Left lung (tissue), 10 donors: Measurements from ENCODE around the gene RNH1. TPM values are rescaled to one million over a fixed set of nuclear protein-coding genes. Genes with fewer than 3 reads are reported as not detected.

Experiments used
- ATAC-seq: fragments of 200-7000 bp; cut with Tn5 transposase; one replicate; pipeline ENCODE4 v1.9.1; 2020; ENCODE audit warnings: moderate library complexity
- DNase-seq, 4 donors: peaks; one replicate each; pipeline ENCODE4 v3.0.0-alpha.2; 2013 to 2020
- H3K27ac ChIP-seq, 2 donors: fragments of 200-600 bp; sonication (generic) in 1 of 2; one replicate each; pipeline versions ENCODE4 v1.5.0 to v1.8.0; 2020 to 2021
- H3K27me3 ChIP-seq, 2 donors: fragments of 200-600 bp; sonication (generic) in 1 of 2; one replicate each; pipeline versions ENCODE4 v1.5.0 to v1.8.0; 2020 to 2021
- H3K36me3 ChIP-seq, 2 donors: fragments of 200-600 bp; sonication (generic) in 1 of 2; one replicate each; pipeline versions ENCODE4 v1.5.0 to v1.8.0; 2020 to 2021
- H3K4me1 ChIP-seq, 2 donors: fragments of 200-600 bp; one replicate each; pipeline ENCODE4 v1.8.0; 2021
- H3K4me3 ChIP-seq, 2 donors: fragments of 200-600 bp; sonication (generic) in 1 of 2; one replicate each; pipeline versions ENCODE4 v1.5.0 to v1.8.0; 2020 to 2021; ENCODE audit warnings: mild to moderate bottlenecking in 1 of 2
- H3K9me3 ChIP-seq, 2 donors: fragments of 200-600 bp; sonication (generic) in 1 of 2; one replicate each; pipeline versions ENCODE4 v1.5.0 to v1.8.0; 2020 to 2021
- intact Hi-C, 2 donors: fragments of 100-400 bp; cut with DNase I; formaldehyde crosslinking; loops; one replicate each; pipeline versions ENCODE4 v1.11.2 to v1.14.2; 2022
- polyA plus RNA-seq, 6 donors: library from polyadenylated mRNA; unstranded; fragments of 120-200 nt; gene quantifications; one replicate each; pipeline ENCODE4 v1.2.1, GENCODE V29; 2013; ENCODE audit not compliant: insufficient read length in 6 of 6
- total RNA-seq, 2 donors: library from RNA; stranded (reverse); fragmentation: NEBNext Ultra II Directional; extraction: Animal tissue kit (Norgen Biotek cat#: 25700); gene quantifications; one replicate each; pipeline ENCODE4 v1.2.1, GENCODE V29; 2021
- TF ChIP-seq, protein P1 (sequence below), 2 donors: fragments of 200-600 bp; sonication (generic) in 1 of 2; IDR thresholded peaks; one replicate each; pipeline versions ENCODE4 v1.5.0 to v1.8.0; 2021; ENCODE audit warnings: antibody characterized with exemption in 2 of 2
- donor health status: DM: no; HTN: yes; CAD: no.
- donor health status: DM: no; HTN: no; CAD: no.

RNH1 gene
- total and polyA plus RNA-seq, 8 donors, result 69.3 to 243 (median 91.2) TPM

DNA sequence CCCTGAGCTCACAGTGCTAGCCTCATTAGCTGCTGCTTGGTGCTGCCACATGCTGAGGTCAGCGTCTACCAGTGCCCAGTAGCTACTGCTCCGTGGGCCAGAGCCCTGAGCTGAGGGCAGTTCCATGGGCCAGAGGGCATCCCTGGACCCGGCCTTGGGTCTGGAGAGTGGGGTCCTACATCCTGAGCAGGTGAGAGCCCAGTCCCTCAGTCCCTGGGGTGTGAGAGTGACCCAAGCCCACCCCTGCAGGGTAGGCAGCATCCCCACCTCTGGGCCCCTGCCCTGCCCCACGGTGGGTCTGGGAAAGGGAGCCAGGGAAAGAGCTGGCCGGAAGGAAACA lies 43.7 kb upstream of the RNH1 start:
- H3K36me3 ChIP-seq, result no peaks in the 10 kb centered on the region
- DNase-seq, result no peak
- peaks cover 11 to 33% of the 10 kb centered on the region in 2 donors for H3K27me3 ChIP-seq
- intact Hi-C loops, result no loop called here
- no peak for ATAC-seq
- no peak overlapping the region for H3K27ac ChIP-seq
- peaks cover 8 to 16% of the 10 kb centered on the region in 2 donors for H3K4me1 ChIP-seq
- H3K4me3 ChIP-seq, result no peak overlapping the region
- H3K9me3 ChIP-seq, result no peaks in the 10 kb centered on the region
- TF ChIP-seq, protein P1, sequence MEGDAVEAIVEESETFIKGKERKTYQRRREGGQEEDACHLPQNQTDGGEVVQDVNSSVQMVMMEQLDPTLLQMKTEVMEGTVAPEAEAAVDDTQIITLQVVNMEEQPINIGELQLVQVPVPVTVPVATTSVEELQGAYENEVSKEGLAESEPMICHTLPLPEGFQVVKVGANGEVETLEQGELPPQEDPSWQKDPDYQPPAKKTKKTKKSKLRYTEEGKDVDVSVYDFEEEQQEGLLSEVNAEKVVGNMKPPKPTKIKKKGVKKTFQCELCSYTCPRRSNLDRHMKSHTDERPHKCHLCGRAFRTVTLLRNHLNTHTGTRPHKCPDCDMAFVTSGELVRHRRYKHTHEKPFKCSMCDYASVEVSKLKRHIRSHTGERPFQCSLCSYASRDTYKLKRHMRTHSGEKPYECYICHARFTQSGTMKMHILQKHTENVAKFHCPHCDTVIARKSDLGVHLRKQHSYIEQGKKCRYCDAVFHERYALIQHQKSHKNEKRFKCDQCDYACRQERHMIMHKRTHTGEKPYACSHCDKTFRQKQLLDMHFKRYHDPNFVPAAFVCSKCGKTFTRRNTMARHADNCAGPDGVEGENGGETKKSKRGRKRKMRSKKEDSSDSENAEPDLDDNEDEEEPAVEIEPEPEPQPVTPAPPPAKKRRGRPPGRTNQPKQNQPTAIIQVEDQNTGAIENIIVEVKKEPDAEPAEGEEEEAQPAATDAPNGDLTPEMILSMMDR (IDR thresholded peaks at IDR 0.05), result no peak

DNA sequence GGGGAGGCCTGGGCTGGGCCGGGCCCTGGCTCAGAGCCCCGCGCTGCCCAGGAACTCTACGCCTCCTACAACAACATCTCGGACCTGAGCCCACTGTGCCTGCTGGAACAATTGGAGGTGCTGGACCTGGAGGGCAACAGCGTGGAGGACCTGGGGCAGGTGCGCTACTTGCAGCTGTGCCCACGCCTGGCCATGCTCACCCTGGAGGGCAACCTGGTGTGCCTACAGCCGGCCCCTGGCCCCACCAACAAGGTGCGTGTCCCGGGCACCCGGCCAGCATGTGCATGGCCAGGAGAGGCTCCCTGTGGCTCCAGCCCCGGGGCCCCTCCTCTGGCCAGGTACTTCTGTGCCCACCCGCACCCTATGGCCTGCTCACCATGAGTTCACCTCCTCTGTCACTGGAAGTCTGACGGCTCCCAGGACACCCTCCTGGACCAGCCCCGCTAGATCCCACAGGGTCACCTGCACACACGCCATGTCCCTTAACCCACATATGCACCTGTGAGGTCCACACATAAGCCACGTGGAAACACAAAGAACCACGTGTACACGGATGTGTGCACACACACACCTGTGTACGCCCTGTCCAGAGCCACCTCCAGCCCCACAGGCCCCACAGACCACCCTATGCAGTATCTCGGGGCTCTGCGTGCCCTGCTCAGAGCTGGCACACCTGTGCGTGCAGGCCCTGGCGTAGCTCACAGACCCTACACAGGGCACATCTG lies 43.1 kb upstream of the RNH1 start:
- TF ChIP-seq, protein P1 (IDR thresholded peaks at IDR 0.05), result no peak
- Histone ChIP-seq H3K27ac (no peak overlapping the region), H3K4me1 (peaks cover 8 to 11% of the 10 kb centered on the region in 2 donors), H3K4me3 (no peak overlapping the region), H3K27me3 (peaks cover 6 to 28% of the 10 kb centered on the region in 2 donors), H3K9me3 (no peaks in the 10 kb centered on the region), H3K36me3 (no peaks in the 10 kb centered on the region)
- ATAC-seq (no peak), DNase-seq (no peak)
- intact Hi-C loops, result no loop called here

DNA sequence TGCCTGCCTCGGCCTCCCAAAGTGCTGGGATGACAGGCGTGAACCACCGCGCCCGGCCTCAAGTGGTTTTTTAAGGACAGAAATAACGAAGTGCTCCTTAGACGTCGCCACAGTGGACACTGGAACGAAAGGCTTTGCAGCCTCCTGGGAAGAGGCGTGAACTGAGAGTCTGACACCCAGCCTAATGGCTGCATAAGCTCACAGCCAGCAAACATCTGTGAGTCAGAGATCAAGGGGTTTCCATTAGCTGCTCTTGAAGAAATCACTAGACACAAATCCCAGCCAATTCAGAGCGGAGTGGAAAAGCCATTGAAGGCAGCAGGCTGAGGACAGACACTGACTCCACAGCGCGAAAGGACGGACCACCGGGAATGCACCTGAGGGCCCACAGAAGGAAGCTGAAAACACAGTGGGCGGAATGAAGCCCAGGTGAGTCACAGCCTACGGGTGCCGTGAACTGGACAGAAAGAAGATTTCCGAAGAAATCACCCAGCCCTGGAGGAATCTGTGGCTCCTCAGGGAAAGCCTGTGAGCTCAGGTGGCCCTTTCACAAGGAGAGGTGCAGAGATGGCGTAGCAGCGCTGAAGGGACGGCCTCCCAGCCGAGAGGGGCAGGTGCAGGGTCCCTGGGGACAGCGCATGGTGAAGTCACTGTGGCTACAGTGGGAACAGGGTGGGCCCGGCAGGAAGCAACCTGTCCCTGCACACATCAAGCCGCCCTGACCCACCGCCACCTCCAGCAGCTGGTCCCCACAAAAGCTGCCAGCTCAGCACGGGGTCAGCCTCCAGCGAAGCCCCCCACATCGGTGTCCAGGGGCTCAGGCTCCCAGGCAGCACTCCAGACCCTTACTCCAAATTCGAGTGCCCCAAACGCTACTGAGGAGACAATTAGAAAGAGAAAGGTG lies 41.9 kb upstream of the RNH1 start:
- no peaks in the 10 kb centered on the region for H3K9me3 ChIP-seq
- ATAC-seq, result no peak
- DNase-seq, result no peak
- TF ChIP-seq, protein P1 (IDR thresholded peaks at IDR 0.05), result no peak
- H3K27me3 ChIP-seq, result peaks cover under 1 to 15% of the 10 kb centered on the region in 2 donors
- no peak overlapping the region for H3K4me3 ChIP-seq
- no peak overlapping the region for H3K27ac ChIP-seq
- H3K36me3 ChIP-seq, result no peaks in the 10 kb centered on the region
- H3K4me1 ChIP-seq, result no peaks in the 10 kb centered on the region
- intact Hi-C loops, result no loop called here

DNA sequence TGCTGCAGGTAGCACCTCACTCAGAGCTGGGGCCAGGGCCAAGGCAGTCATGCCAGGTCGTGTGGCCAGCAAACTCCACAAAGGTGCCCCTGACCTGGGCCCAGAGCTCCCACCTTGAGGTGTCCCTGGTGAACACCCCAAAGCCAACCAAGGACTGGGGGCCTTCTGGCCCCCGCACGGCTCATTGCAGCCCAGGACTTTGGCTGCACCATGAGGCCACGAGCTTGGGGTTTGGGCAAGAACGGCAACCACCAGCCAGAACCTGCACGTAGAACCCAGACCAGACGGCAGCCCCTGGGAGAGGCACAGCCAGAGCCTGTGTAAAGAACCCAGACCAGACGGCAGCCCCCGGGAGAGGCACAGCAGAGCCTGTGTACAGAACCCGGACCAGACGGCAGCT lies 38.1 kb upstream of the RNH1 start:
- Histone ChIP-seq H3K4me1 (no peaks in the 10 kb centered on the region), H3K4me3 (no peak overlapping the region), H3K9me3 (no peaks in the 10 kb centered on the region), H3K27ac (no peak overlapping the region), H3K36me3 (no peaks in the 10 kb centered on the region), H3K27me3 (no peaks in the 10 kb centered on the region)
- TF ChIP-seq, protein P1 (IDR thresholded peaks at IDR 0.05), result no peak
- intact Hi-C loops, result no loop called here
- ATAC-seq (no peak), DNase-seq (no peak)

DNA sequence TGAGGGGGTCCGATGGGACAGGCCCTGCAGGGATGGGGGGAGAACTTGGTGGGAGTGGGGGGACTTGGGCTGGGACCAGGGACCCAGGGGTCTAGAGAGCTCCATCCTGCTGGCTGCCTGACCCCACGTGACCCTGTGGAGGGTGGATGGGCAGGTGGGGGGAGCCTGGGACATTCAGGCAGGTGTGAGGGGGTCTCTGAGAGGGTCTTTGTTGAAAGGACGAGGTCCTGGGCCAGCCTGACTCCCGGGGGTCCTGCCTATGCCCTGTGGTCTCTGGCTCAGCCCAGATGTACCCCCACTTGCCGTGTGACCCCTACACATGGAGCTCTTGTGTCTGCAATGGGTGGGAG lies 37.8 kb upstream of the RNH1 start:
- H3K36me3 ChIP-seq, result no peaks in the 10 kb centered on the region
- no peaks in the 10 kb centered on the region for H3K9me3 ChIP-seq
- ATAC-seq, result no peak

More for the DNA sequence above, 37.8 kb upstream of the RNH1 start:
- DNase-seq, result no peak
- H3K27ac ChIP-seq, result no peak overlapping the region
- H3K4me1 ChIP-seq, result no peaks in the 10 kb centered on the region
- H3K27me3 ChIP-seq, result no peaks in the 10 kb centered on the region
- no peak overlapping the region for H3K4me3 ChIP-seq
- TF ChIP-seq, protein P1 (IDR thresholded peaks at IDR 0.05), result no peak
- intact Hi-C loops, result no loop called here
